K562 (cell line): ENCODE data around the gene PDRG1. TPM values are rescaled to one million over a fixed set of nuclear protein-coding genes. Genes with fewer than 3 reads are reported as not detected.
A peak's percentile ranks its signal among the peaks of the same experiment; 100 is the strongest.

Source experiments
- FIP1L1 ChIP-seq: fragments of 200-400 bp; formaldehyde crosslinking; IDR thresholded peaks from 2 replicates; pipeline ENCODE4 v1.6.1; 2018; ENCODE audit warnings: mild to moderate bottlenecking, low read depth, low read length; ENCODE audit not compliant: poor library complexity, severe bottlenecking
- GATA2 ChIP-seq: sonication (generic); formaldehyde crosslinking; IDR thresholded peaks from 2 replicates; pipeline ENCODE4 v1.4.0; 2020; ENCODE audit warnings: mild to moderate bottlenecking, missing genetic modification reagents
- HDAC2 ChIP-seq: fragments of 450-650 bp; IDR thresholded peaks from 2 replicates; pipeline ENCODE4 v1.6.1; 2016; ENCODE audit warnings: mild to moderate bottlenecking
- LCOR ChIP-seq: sonication (generic); formaldehyde crosslinking; IDR thresholded peaks from 2 replicates; pipeline ENCODE4 v1.8.0; 2022; ENCODE audit warnings: mild to moderate bottlenecking, missing genetic modification reagents
- MIER1 ChIP-seq: fragments of 450-650 bp; IDR thresholded peaks from 2 replicates; pipeline ENCODE4 v1.6.1; 2016; ENCODE audit warnings: antibody characterized with exemption, mild to moderate bottlenecking, low read depth
- SIX5 ChIP-seq, 2 experiments: IDR thresholded peaks; 2 replicates each; pipeline ENCODE4 v1.6.1; 2011; ENCODE audit warnings: low read length in 2 of 2, borderline replicate concordance in 1 of 2, low read depth in 1 of 2, mild to moderate bottlenecking in 1 of 2, moderate library complexity in 1 of 2; ENCODE audit not compliant: insufficient read depth in 1 of 2
- SMAD3 ChIP-seq: fragments of 450-650 bp; formaldehyde crosslinking; conservative IDR thresholded peaks from 2 replicates; pipeline ENCODE4 v1.4.0; 2020; ENCODE audit warnings: mild to moderate bottlenecking
- STAG1 ChIP-seq: sonication (generic); formaldehyde crosslinking; IDR thresholded peaks from 2 replicates; pipeline ENCODE4 v1.5.0; 2020; ENCODE audit warnings: missing genetic modification reagents, borderline replicate concordance
- TEAD4 ChIP-seq, 2 experiments: sonication (generic) in 1 of 2; formaldehyde crosslinking in 1 of 2; IDR thresholded peaks; 2 replicates each; pipeline versions ENCODE4 v1.6.1 to v1.8.0; 2012 to 2022; ENCODE audit warnings: borderline replicate concordance in 1 of 2, inconsistent platforms in 1 of 2, low read length in 1 of 2, mild to moderate bottlenecking in 1 of 2, missing genetic modification reagents in 1 of 2
- TOE1 ChIP-seq, 2 experiments: fragments of 450-650 bp in 1 of 2; sonication (generic) in 1 of 2; formaldehyde crosslinking in 1 of 2; IDR thresholded peaks; 2 replicates each; pipeline versions ENCODE4 v1.7.1 to v1.8.0; 2016 to 2022; ENCODE audit warnings: borderline replicate concordance in 2 of 2, mild to moderate bottlenecking in 2 of 2, antibody characterized with exemption in 1 of 2, inconsistent platforms in 1 of 2, low read depth in 1 of 2, missing genetic modification reagents in 1 of 2, moderate library complexity in 1 of 2
- ZNF444 ChIP-seq: fragments of 250-450 bp; sonication (Bioruptor Pico); IDR thresholded peaks from 2 replicates; pipeline ENCODE4 v1.4.0; 2020; ENCODE audit warnings: mild to moderate bottlenecking, moderate library complexity
- ZNF57 ChIP-seq: fragments of 450-650 bp; formaldehyde crosslinking; IDR thresholded peaks from 2 replicates; pipeline ENCODE4 v1.4.0; 2020; ENCODE audit warnings: mild to moderate bottlenecking, moderate library complexity
- polyA plus RNA-seq, 8 experiments: library from polyadenylated mRNA; depleted of rRNA in 4 of 8; stranded (reverse) in 5 of 8; unstranded in 3 of 8; fragments of >200 nt; fragmentation: Nextera tagmentation in 2 of 8; fragmentation: Illumina TruSeq in 1 of 8; extraction: Ambion mirVana in 2 of 8; extraction: Trizol in 1 of 8; gene quantifications; 2 replicates each; pipeline versions ENCODE4 v1.2.1 to v1.2.3, GENCODE V29; 2011 to 2014; ENCODE audit warnings: inconsistent platforms in 1 of 8, missing spikeins in 1 of 8
- total RNA-seq, 7 experiments: library from RNA; depleted of rRNA in 6 of 7; stranded (reverse); fragments of >200 nt in 6 of 7; fragmentation: Illumina TruSeq in 2 of 7; extraction: Trizol in 2 of 7; gene quantifications; 2 replicates each; pipeline versions ENCODE4 v1.2.1 to v1.2.3, GENCODE V29; 2011 to 2021; ENCODE audit warnings: low replicate concordance in 1 of 7
- TF ChIP-seq, protein P1 (sequence below): sonication (generic); formaldehyde crosslinking; IDR thresholded peaks from 2 replicates; pipeline ENCODE4 v1.8.1; 2023; ENCODE audit warnings: mild to moderate bottlenecking, missing genetic modification reagents
- TF ChIP-seq, protein P2 (sequence below): sonication (generic); formaldehyde crosslinking; IDR thresholded peaks from 2 replicates; pipeline ENCODE4 v1.8.1; 2022; ENCODE audit warnings: missing genetic modification reagents
- TF ChIP-seq, protein P3 (sequence below): fragments of 200-800 bp; sonication (Bioruptor generic); IDR thresholded peaks from 2 replicates; pipeline ENCODE4 v1.6.1; 2017; ENCODE audit warnings: missing genetic modification characterization, missing compliant biosample characterization
- TF ChIP-seq, protein P4 (sequence below): fragments of 450-650 bp; formaldehyde crosslinking; IDR thresholded peaks from 2 replicates; pipeline ENCODE4 v1.4.0; 2020; ENCODE audit warnings: mild to moderate bottlenecking, moderate library complexity
- TF ChIP-seq, protein P5 (sequence below), 2 experiments: IDR thresholded peaks; 2 replicates each; pipeline ENCODE4 v1.6.1; 2012; ENCODE audit warnings: improper control_type of control experiment in 2 of 2, low read depth in 2 of 2, low read length in 2 of 2, borderline replicate concordance in 1 of 2

The PDRG1 gene
- total and polyA plus RNA-seq, 9 of the 15 experiments (the other 6 are each of a cell fraction or from before 2014, with no cell fraction given), result 12.6 to 58.6 (median 26.1) TPM

DNA sequence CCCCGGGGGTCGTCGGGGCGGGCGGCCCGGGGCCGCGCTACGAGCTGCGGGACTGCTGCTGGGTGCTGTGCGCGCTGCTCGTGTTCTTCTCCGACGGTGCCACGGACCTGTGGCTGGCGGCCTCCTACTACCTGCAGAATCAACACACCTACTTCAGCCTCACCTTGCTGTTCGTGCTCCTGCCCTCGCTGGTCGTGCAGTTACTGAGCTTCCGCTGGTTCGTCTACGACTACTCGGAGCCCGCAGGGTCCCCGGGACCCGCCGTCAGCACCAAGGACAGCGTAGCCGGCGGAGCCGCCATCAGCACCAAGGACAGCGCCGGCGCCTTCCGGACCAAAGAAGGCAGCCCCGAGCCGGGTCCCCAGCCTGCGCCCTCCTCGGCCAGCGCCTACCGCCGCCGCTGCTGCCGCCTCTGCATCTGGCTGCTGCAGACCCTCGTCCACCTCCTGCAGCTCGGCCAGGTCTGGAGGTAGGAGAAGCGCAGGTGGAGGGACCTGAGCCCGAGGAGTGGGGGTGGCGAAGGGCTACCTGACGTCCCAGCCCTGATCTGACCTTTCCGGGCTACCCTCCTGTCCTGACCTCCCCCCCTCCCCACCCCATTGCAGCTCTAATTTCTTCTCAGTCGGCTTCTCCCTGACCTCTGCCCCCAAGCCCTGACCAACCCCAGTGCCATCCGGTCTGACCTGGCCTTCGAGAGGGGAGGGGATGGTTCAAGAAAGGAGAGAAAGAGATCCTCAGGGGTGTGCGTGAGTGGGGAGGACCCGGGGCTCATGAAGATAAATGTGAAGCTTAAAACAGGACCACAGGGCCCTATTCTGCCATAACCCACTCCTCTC is 16.7 kb upstream of the PDRG1 start (continued):
- TF ChIP-seq, protein P1, sequence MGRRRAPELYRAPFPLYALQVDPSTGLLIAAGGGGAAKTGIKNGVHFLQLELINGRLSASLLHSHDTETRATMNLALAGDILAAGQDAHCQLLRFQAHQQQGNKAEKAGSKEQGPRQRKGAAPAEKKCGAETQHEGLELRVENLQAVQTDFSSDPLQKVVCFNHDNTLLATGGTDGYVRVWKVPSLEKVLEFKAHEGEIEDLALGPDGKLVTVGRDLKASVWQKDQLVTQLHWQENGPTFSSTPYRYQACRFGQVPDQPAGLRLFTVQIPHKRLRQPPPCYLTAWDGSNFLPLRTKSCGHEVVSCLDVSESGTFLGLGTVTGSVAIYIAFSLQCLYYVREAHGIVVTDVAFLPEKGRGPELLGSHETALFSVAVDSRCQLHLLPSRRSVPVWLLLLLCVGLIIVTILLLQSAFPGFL (CRISPR knock-in tag), result peak; percentile 85; the same call in 1 of the 2 replicates
- TF ChIP-seq STAG1 (CRISPR knock-in tag), result peak; percentile 100
- TF ChIP-seq FIP1L1, result peak; percentile 81
- TF ChIP-seq, protein P2, sequence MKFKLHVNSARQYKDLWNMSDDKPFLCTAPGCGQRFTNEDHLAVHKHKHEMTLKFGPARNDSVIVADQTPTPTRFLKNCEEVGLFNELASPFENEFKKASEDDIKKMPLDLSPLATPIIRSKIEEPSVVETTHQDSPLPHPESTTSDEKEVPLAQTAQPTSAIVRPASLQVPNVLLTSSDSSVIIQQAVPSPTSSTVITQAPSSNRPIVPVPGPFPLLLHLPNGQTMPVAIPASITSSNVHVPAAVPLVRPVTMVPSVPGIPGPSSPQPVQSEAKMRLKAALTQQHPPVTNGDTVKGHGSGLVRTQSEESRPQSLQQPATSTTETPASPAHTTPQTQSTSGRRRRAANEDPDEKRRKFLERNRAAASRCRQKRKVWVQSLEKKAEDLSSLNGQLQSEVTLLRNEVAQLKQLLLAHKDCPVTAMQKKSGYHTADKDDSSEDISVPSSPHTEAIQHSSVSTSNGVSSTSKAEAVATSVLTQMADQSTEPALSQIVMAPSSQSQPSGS (CRISPR knock-in tag), result peak; percentile 96
- no peak for TF ChIP-seq ZNF444 (CRISPR knock-in tag)
- no peak for TF ChIP-seq ZNF57 (CRISPR knock-in tag)
- TF ChIP-seq SMAD3 (CRISPR knock-in tag), result peak; percentile 83
- TF ChIP-seq GATA2 (CRISPR knock-in tag), result peak; percentile 84
- TF ChIP-seq, protein P3, sequence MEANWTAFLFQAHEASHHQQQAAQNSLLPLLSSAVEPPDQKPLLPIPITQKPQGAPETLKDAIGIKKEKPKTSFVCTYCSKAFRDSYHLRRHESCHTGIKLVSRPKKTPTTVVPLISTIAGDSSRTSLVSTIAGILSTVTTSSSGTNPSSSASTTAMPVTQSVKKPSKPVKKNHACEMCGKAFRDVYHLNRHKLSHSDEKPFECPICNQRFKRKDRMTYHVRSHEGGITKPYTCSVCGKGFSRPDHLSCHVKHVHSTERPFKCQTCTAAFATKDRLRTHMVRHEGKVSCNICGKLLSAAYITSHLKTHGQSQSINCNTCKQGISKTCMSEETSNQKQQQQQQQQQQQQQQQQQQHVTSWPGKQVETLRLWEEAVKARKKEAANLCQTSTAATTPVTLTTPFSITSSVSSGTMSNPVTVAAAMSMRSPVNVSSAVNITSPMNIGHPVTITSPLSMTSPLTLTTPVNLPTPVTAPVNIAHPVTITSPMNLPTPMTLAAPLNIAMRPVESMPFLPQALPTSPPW (CRISPR knock-in tag), result peak; percentile 48
- no peak for TF ChIP-seq TOE1 (IDR thresholded peaks at IDR 0.05; ENCODE audit: borderline replicate concordance)
- peak; percentile 100 for TF ChIP-seq TOE1 (CRISPR knock-in tag; IDR thresholded peaks at IDR 0.05; ENCODE audit: borderline replicate concordance, low read depth)
- TF ChIP-seq, protein P4, sequence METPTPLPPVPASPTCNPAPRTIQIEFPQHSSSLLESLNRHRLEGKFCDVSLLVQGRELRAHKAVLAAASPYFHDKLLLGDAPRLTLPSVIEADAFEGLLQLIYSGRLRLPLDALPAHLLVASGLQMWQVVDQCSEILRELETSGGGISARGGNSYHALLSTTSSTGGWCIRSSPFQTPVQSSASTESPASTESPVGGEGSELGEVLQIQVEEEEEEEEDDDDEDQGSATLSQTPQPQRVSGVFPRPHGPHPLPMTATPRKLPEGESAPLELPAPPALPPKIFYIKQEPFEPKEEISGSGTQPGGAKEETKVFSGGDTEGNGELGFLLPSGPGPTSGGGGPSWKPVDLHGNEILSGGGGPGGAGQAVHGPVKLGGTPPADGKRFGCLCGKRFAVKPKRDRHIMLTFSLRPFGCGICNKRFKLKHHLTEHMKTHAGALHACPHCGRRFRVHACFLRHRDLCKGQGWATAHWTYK (CRISPR knock-in tag), result peak; percentile 95
- TF ChIP-seq, protein P5, sequence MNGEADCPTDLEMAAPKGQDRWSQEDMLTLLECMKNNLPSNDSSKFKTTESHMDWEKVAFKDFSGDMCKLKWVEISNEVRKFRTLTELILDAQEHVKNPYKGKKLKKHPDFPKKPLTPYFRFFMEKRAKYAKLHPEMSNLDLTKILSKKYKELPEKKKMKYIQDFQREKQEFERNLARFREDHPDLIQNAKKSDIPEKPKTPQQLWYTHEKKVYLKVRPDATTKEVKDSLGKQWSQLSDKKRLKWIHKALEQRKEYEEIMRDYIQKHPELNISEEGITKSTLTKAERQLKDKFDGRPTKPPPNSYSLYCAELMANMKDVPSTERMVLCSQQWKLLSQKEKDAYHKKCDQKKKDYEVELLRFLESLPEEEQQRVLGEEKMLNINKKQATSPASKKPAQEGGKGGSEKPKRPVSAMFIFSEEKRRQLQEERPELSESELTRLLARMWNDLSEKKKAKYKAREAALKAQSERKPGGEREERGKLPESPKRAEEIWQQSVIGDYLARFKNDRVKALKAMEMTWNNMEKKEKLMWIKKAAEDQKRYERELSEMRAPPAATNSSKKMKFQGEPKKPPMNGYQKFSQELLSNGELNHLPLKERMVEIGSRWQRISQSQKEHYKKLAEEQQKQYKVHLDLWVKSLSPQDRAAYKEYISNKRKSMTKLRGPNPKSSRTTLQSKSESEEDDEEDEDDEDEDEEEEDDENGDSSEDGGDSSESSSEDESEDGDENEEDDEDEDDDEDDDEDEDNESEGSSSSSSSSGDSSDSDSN (IDR thresholded peaks at IDR 0.05; ENCODE audit: borderline replicate concordance in 1 of 2, low read depth in 2 of 2, low read length in 2 of 2), result peak; percentile 75 to 85; a peak in 2 of 4 replicates
- peak; percentile 97 for TF ChIP-seq HDAC2
- TF ChIP-seq LCOR (CRISPR knock-in tag), result peak; percentile 100
- 0 out of 2 replicates have a peak, but pooled peaks have one; percentile 28 for TF ChIP-seq TEAD4 (IDR thresholded peaks at IDR 0.05; ENCODE audit: low read length)
- TF ChIP-seq TEAD4 (CRISPR knock-in tag; IDR thresholded peaks at IDR 0.05; ENCODE audit: borderline replicate concordance), result peak; percentile 100
- TF ChIP-seq MIER1, result peak; percentile 99
- no peak for TF ChIP-seq SIX5 (IDR thresholded peaks at IDR 0.05; ENCODE audit: borderline replicate concordance in 1 of 2, insufficient read depth in 1 of 2, low read depth in 1 of 2, low read length in 2 of 2)
